Left colon (tissue), 2 donors: ENCODE measurements around the gene DNASE1L2. TPM values are rescaled to one million over a fixed set of nuclear protein-coding genes. Genes with fewer than 3 reads are reported as not detected.

Experiments
- ATAC-seq: fragments of 200-7000 bp; cut with Tn5 transposase; one replicate; pipeline ENCODE4 v1.9.1; 2020; ENCODE audit warnings: mild to moderate bottlenecking, moderate library complexity
- DNase-seq, 2 donors: peaks; one replicate each; pipeline ENCODE4 v3.0.0-alpha.2; 2020
- intact Hi-C, 2 donors: fragments of 100-400 bp; cut with DNase I in 1 of 2; cut with micrococcal nuclease in 1 of 2; formaldehyde crosslinking; loops; one replicate each; pipeline versions ENCODE4 v1.11.2 to v1.14.0; 2022; cut with DNase I, micrococcal nuclease
- long read RNA-seq: library from polyadenylated mRNA; unstranded; transcript quantifications from one replicate; pipeline ENCODE4 v2.0.0, GENCODE V29; 2021
- total RNA-seq, 2 donors: library from RNA; stranded (reverse); fragmentation: NEBNext Ultra II Directional; extraction: Animal tissue kit (Norgen Biotek cat#: 25700); gene quantifications; one replicate each; pipeline ENCODE4 v1.2.1, GENCODE V29; 2021
- donor health status: DM: no; HTN: no; CAD: no.
- donor health status: DM: yes; HTN: yes; CAD: no.

DNASE1L2 gene
- under 1 TPM; 0.75 to 0.82 TPM for total RNA-seq
- long read RNA-seq, result 0 reads

GRCh38 chr16:2236337-2237101, at the start of gene DNASE1L2:
Gene DNASE1L2 (plus strand): TSS chr16:2236444. CDS start chr16:2236817, 373 bp downstream.
- peak in 1 of 2 donors; percentile 31 for DNase-seq
- intact Hi-C loops, result no loop called here
- ATAC-seq, result peak; percentile 38

- ATAC-seq (no peak), DNase-seq (no peak)
- intact Hi-C loops, result no loop called here
Observed at GRCh38 chr16:2186505-2186904, 49.7 kb upstream of the DNASE1L2 start.

- DNase-seq (no peak), ATAC-seq (peak; percentile 48)
- intact Hi-C loops, result no loop called here
Observed at GRCh38 chr16:2187212-2187611, 49.0 kb upstream of the DNASE1L2 start.

- intact Hi-C loops, result no loop called here
- ATAC-seq, result no peak
- DNase-seq, result no peak
Observed at GRCh38 chr16:2188395-2188794, 47.8 kb upstream of the DNASE1L2 start.

- DNase-seq, result no peak
- intact Hi-C loops, result no loop called here
- no peak for ATAC-seq
Observed at GRCh38 chr16:2189252-2189893, 46.9 kb upstream of the DNASE1L2 start.

GRCh38 chr16:2190002-2190658, 46.1 kb upstream of the DNASE1L2 start:
- intact Hi-C loops, result no loop called here
- ATAC-seq (no peak), DNase-seq (no peak)

- DNase-seq, result no peak
- intact Hi-C loops, result no loop called here
- ATAC-seq, result no peak
Observed at GRCh38 chr16:2190659-2191445, 45.4 kb upstream of the DNASE1L2 start.

GRCh38 chr16:2191446-2191706, 44.9 kb upstream of the DNASE1L2 start:
- intact Hi-C loops, result no loop called here
- ATAC-seq, result no peak

GRCh38 chr16:2194166-2194834, 41.9 kb upstream of the DNASE1L2 start:
- DNase-seq (no peak), ATAC-seq (no peak)
- intact Hi-C loops, result no loop called here

More at GRCh38 chr16:2191446-2191706, 44.9 kb upstream of the DNASE1L2 start:
- DNase-seq, result no peak

GRCh38 chr16:2194852-2195321, 41.4 kb upstream of the DNASE1L2 start:
- DNase-seq (peak; percentile 56 to 68), ATAC-seq (peak; percentile 94)
- intact Hi-C loops, result no loop called here

GRCh38 chr16:2195322-2196161, 40.7 kb upstream of the DNASE1L2 start:
- intact Hi-C loops, result no loop called here
- ATAC-seq, result peak; percentile 39
- DNase-seq, result no peak

GRCh38 chr16:2196162-2196980, 39.9 kb upstream of the DNASE1L2 start, which contains the start of gene CASKIN1:
Gene CASKIN1 (minus strand): TSS chr16:2196605. CDS start chr16:2196432, 173 bp downstream.
- ATAC-seq (peak; percentile 33), DNase-seq (no peak)
- intact Hi-C loops, result no loop called here

GRCh38 chr16:2196981-2197511, 39.2 kb upstream of the DNASE1L2 start:
- no peak for ATAC-seq
- intact Hi-C loops, result no loop called here
- DNase-seq, result no peak

GRCh38 chr16:2197765-2198164, 38.5 kb upstream of the DNASE1L2 start:
- intact Hi-C loops, result no loop called here
- ATAC-seq (no peak), DNase-seq (no peak)

- ATAC-seq, result no peak
- intact Hi-C loops, result no loop called here
- DNase-seq, result no peak
Observed at GRCh38 chr16:2198283-2198682, 38.0 kb upstream of the DNASE1L2 start.

GRCh38 chr16:2199095-2199494, 37.1 kb upstream of the DNASE1L2 start:
- no peak for ATAC-seq
- DNase-seq, result no peak
- intact Hi-C loops, result no loop called here
